Bronchial epithelial cell (primary cell): Measurements from ENCODE around the gene IL12RB1. TPM values are rescaled to one million over a fixed set of nuclear protein-coding genes. Genes with fewer than 3 reads are reported as not detected.

Experiments
- DNase-seq: peaks from one replicate; pipeline ENCODE4 v3.0.0-alpha.2; 2010; ENCODE audit warnings: low read depth
- FAIRE-seq: peaks from 2 replicates; lab custom pipeline; 2011; peaks lifted over from hg19 to GRCh38; lab: Jason Lieb, UNC
- H3K27me3 ChIP-seq: 2 replicates; pipeline ENCODE4 v1.5.1; 2011; ENCODE audit warnings: low read length; ENCODE audit not compliant: control insufficient read depth, insufficient read depth
- H3K36me3 ChIP-seq: 2 replicates; pipeline ENCODE4 v1.5.1; 2011; ENCODE audit warnings: low read length; ENCODE audit not compliant: control insufficient read depth, insufficient read depth
- H3K4me3 ChIP-seq: 2 replicates; pipeline ENCODE4 v1.5.1; 2011; ENCODE audit warnings: mild to moderate bottlenecking, low read depth, low read length, control low read depth
- CTCF ChIP-seq: IDR thresholded peaks from 2 replicates; pipeline ENCODE4 v1.5.1; 2011; ENCODE audit warnings: mild to moderate bottlenecking, moderate library complexity, low read length, control low read depth, inconsistent platforms; ENCODE audit not compliant: insufficient read depth, severe bottlenecking
- total RNA-seq: library from RNA; depleted of rRNA; stranded (reverse); fragments of >200 nt; gene quantifications from 2 replicates; pipeline ENCODE4 v1.2.1, GENCODE V29; 2014

Gene IL12RB1
- total RNA-seq, 1 donor from 2014 or later: under 0.01 TPM

- DNase-seq (peak; percentile 23), FAIRE-seq (no peak)
- no peak for TF ChIP-seq CTCF
- Histone ChIP-seq H3K27me3 (no peaks in the 10 kb centered on the region), H3K4me3 (no peak overlapping the region), H3K36me3 (no peaks in the 10 kb centered on the region)
Observed at GRCh38 chr19:18029617-18030338, 57.0 kb downstream of the IL12RB1 start.

- H3K4me3 ChIP-seq: no peak overlapping the region
- no peak for TF ChIP-seq CTCF
- FAIRE-seq: no peak
- no peaks in the 10 kb centered on the region for H3K36me3 ChIP-seq
- DNase-seq: no peak
- H3K27me3 ChIP-seq: no peaks in the 10 kb centered on the region
Observed at GRCh38 chr19:18027151-18027550, 59.6 kb downstream of the IL12RB1 start.

GRCh38 chr19:18023622-18024251 lies 63.0 kb downstream of the IL12RB1 start:
- DNase-seq: no peak
- Histone ChIP-seq H3K36me3 (no peaks in the 10 kb centered on the region), H3K4me3 (no peak overlapping the region), H3K27me3 (no peaks in the 10 kb centered on the region)
- no peak for FAIRE-seq
- TF ChIP-seq CTCF: no peak

- H3K4me3 ChIP-seq: no peak overlapping the region
- no peak for FAIRE-seq
- H3K36me3 ChIP-seq: no peaks in the 10 kb centered on the region
- no peak for TF ChIP-seq CTCF
- no peaks in the 10 kb centered on the region for H3K27me3 ChIP-seq
- peak; percentile 67 for DNase-seq
Observed at GRCh38 chr19:18021121-18021755, 65.5 kb downstream of the IL12RB1 start.

- no peaks in the 10 kb centered on the region for H3K36me3 ChIP-seq
- TF ChIP-seq CTCF: no peak
- no peak overlapping the region for H3K4me3 ChIP-seq
- DNase-seq: no peak
- no peaks in the 10 kb centered on the region for H3K27me3 ChIP-seq
- no peak for FAIRE-seq
Observed at GRCh38 chr19:18020212-18021085, 66.3 kb downstream of the IL12RB1 start.
